Heart left ventricle (tissue), 13 donors: ENCODE data around the gene RPL27.
A peak's percentile ranks its signal among the peaks of the same experiment; 100 is the strongest.

ENCODE experiments used
- POLR2A ChIP-seq, 2 donors: fragments of 450-650 bp; IDR thresholded peaks; one replicate each; pipeline ENCODE4 v1.6.1; 2017; ENCODE audit warnings: antibody characterized with exemption in 2 of 2, mild to moderate bottlenecking in 2 of 2, moderate library complexity in 2 of 2
- TF ChIP-seq, protein P1 (sequence below), 12 donors: fragments of 200-600 bp; sonication (generic) in 4 of 12; IDR thresholded peaks; one replicate each; pipeline versions ENCODE4 v1.5.0 to v1.8.0; 2018 to 2022; ENCODE audit warnings: antibody characterized with exemption in 12 of 12, mild to moderate bottlenecking in 5 of 12
- donor health status: ischemic (EF 13 %, LVEDD 7.1; RV severe dilation, severe dysfunction).
- donor health status: DM: no; HTN: yes; CAD: no.
- donor health status: DM: no; HTN: no; CAD: no.
- donor health status: ischemic (EF 25% LVEDD 6.9; RV normal size, moderate dysfunction).
- donor health status: ischemic (EF 25% LVEDD 5.7; RV mildly dilated, moderate dysfunction).
- donor health status: ischemic (EF 35%, LVEDD 5.7; RV mildly dilated, moderate dysfunction).
- donor health status: nonischemic (EF 11% LVEDD 7.7; RV severe dilation, severe dysfunction).
- donor health status: DM: yes; HTN: yes; CAD: no.
- donor health status: PGD.
- donor health status: ischemic (EF 29% LVEDD 5.4; RV normal size, mild dysfunction).
- donor health status: nonischemic (EF 23%, LVEDD 6.1; RV moderate dilation, normal function).

DNA sequence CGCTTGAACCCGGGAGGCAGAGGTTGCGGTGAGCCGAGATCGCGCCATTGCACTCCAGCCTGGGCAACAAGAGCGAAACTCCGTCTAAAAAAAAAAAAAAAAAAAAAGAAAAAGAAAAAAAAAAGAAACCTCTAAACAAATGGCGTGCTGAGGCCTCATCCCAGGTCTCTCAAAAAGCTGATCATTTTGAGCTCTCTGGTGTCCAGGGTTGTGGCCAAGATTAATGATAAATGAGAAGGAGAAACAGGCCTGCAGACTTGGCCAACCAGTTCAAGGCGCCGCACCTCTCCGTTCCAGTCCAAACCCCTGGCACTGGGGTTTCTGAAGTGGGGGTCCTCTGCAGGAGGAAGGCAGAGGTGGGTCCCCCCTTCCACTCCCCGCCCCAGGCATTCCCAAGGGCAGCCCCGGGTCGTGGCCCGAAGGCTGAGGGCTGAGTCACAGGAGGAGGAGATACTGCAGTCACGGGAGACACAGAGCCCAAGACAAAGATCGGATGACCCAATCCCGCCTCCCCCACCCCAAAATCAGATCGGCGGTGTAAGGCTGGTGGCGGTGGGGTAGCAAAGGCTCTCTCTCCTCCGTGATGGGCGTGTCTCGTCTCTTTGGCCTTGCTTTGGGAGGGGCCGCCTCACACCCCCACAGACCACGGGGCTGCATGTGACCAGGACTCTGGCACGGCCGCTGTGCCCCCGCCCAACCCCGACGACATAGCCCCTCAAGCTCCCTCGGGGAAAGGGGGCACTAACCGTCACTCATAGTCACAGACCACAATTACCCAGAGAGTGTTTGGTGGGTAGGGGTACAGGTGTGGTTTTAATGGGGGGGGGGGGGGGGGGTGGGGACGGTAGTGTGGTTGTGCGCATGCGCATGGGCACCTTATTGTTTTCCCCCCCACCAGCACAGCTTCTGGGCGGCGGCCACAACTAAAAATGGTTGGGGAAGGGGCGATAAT, 22.8 kb downstream of the RPL27 start:
- peak in 1 of 2 donors; percentile 27 for TF ChIP-seq POLR2A (IDR thresholded peaks at IDR 0.05)
- TF ChIP-seq, protein P1, sequence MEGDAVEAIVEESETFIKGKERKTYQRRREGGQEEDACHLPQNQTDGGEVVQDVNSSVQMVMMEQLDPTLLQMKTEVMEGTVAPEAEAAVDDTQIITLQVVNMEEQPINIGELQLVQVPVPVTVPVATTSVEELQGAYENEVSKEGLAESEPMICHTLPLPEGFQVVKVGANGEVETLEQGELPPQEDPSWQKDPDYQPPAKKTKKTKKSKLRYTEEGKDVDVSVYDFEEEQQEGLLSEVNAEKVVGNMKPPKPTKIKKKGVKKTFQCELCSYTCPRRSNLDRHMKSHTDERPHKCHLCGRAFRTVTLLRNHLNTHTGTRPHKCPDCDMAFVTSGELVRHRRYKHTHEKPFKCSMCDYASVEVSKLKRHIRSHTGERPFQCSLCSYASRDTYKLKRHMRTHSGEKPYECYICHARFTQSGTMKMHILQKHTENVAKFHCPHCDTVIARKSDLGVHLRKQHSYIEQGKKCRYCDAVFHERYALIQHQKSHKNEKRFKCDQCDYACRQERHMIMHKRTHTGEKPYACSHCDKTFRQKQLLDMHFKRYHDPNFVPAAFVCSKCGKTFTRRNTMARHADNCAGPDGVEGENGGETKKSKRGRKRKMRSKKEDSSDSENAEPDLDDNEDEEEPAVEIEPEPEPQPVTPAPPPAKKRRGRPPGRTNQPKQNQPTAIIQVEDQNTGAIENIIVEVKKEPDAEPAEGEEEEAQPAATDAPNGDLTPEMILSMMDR (IDR thresholded peaks at IDR 0.05), result no peak
